ENCODE results near the gene GRIN3B.
"Not testable (repeated sequence)": the region's sequence is repeated elsewhere in the genome, so short reads cannot be mapped to it uniquely, and the experiment has no call there.

The GRIN3B gene

DNA sequence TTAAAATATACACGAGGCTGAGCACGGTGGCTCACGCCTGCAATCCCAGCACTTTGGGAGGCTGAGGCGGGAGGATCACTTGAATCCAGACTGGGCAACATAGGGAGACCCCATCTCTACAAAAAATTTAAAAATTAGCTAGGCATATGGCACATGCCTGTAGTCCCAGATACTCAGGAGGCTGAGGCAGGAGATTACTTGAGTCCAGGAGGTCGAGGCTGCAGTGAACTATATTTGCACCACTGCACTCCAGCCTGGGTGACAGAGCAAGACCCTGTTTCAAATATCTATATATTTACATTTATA, 23.6 kb downstream of the GRIN3B start:
- DNase-seq = not testable (repeated sequence)

DNA sequence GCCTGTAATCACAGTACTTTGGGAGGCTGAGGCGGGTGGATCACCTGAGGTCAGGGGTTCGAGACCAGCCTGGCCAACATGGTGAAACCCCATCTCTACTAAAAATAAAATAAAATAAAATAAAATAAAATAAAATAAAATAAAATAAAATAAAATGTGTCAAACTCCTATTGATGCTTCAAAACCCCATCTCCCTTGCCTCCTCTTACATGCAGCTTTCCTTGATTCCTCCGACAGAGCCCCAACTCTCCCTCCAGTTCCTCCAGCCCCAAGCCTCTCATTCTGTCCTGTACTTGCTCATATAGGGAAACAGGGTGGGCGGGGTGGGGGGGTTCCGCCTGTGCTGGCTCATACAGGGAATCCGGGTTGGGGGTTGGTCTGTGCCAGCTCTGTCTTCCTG, 24.9 kb downstream of the GRIN3B start:
- DNase-seq = not testable (repeated sequence)

DNA sequence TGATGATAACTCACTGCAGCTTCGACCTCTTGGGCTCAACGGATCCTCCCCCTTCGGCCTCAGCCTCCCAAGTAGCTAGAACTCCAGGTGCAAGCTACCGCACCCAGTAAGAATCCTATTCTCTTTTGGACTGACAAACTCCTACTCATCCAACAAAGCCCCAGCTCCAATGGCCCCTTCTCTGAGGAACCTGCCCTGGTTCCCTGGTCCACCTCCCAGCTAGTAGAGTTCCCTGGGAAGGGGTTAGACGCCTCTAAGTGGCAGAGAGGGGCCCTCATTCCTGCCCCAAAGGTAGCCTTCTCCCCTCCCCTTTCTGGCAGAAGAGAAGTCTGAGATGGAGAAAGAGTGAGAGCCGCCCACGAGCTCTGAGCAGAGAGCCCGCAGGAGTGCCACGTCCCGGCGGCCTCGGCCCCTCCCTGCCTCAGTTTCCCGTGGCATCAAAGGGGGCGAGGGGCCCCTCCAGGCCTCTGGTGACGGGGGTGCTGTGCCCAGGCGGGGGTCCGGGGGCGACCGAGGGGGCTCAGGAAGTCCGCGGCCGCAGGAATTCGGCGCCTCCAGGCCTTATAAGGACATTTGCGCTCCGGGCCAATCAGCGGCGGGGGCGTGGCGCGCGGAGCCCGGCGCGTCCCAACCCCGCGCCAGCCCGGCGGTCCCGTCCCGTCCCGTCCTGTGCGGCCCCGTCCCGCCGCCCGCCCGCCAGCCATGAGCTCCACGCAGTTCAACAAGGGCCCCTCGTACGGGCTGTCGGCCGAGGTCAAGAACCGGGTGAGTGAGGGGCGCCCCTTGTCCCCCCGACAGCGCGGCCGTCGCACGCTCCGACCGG, 26.0 kb downstream of the GRIN3B start, which contains the start of gene CNN2:
TSS of gene CNN2 (plus strand) at position 649 of the 823 bp plus-strand sequence. CDS start at position 703, 54 bp downstream.
- peak; percentile 91 for DNase-seq

DNA sequence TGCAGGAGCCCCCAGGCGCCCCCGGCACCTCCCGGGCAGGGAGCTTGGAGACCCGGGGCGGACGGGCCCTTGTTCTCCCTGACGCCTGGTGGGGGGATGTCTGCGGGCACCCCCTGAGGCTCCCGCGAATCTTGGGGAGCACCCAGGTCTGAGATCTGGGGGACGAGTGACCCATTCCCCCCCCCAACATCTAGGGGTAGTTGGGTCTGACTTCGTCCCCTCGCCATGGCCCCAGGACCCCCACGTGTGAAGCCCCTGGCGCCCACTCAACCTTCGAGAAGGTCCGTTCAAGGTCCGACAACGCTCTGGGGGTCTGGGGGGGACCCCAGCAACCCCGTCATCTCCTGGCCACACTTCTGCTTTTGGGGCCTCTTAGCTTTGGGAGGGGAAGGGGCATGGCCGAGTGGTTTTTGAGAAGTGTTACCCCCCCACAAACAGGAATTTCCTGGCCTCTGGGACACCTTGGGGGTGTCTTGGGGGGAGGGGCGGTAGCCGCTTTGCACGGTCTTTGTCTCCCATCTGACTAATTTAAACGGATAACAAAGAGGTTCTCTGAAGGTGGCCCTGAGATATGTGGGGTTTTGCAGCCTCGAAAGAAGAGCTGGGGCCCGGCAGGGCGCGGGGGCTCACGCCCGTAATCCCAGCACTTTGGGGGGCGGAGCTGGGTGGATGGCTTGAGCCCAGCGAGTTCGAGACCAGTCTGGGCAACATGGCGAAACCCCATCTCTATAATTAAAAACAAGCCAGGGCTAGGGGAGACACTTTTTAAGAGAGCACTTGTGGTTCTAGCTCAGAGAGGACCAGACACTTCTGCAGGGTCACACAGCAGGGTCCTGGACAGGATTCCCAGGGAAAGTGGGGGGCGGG, 26.8 kb downstream of the GRIN3B start:
- peak; percentile 37 for DNase-seq

DNA sequence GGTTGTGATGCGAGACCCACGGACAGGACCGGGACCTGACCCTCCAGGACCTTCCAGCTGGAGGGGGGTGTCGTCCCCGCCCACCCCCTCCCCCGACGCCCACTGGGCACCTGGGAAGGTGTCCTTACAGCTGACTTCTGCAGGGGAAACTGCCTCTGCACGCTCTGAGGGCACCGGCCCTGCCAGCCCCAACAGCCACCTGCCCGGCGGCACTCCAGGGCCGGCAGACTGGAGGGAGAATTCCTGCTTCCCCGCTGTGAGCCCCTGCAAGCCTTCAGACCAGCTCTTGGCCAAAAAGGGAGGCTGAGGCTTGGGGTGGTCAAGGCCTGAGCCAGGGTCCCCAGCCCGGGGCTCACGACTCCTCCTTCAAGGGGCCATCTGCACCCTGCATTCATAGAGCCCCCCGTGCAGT, 27.4 kb downstream of the GRIN3B start:
- DNase-seq = peak; percentile 68

DNA sequence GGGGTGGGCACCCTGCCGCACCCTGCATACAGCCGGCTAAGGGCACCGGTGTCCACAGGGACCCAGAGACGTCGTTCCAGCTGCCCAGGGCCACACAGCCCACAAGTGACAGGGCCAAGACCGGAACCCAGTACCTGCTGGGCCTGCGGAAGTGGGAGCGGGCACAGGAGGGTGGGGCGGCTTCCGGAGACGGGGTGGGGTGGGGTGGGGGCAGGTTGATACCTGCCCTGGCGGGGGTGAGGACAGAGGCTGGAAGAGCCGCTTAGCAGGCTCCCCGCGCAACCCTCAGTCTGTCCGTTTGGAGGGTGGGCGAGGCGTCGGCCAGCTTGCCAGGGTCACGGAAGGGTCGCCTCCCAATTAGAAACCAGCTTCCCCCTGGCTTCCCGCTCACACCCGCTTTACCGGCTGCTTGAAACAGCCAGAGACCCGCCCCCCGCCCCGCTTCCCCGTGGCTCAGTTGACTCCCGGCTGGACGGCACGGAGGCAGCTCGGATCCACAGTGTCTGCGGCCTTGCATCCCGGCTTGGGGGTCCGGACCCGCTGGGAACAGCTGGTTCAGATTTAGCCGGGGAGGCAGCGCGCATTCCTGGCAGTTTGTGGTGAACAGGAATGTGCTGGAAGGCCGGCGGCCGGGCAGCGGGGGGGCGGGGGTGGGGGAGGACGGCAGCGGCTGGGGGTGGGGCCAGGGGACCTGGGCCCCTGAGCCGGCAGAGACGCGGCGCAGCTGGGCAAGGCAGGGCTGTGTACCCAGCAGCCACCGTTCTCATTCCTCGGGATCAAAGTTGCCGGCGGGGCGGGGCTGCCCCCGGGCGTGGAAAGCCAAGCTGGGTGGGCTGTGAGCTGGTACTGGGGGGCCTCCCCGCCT, 28.1 kb downstream of the GRIN3B start:
- DNase-seq = peak; percentile 84

DNA sequence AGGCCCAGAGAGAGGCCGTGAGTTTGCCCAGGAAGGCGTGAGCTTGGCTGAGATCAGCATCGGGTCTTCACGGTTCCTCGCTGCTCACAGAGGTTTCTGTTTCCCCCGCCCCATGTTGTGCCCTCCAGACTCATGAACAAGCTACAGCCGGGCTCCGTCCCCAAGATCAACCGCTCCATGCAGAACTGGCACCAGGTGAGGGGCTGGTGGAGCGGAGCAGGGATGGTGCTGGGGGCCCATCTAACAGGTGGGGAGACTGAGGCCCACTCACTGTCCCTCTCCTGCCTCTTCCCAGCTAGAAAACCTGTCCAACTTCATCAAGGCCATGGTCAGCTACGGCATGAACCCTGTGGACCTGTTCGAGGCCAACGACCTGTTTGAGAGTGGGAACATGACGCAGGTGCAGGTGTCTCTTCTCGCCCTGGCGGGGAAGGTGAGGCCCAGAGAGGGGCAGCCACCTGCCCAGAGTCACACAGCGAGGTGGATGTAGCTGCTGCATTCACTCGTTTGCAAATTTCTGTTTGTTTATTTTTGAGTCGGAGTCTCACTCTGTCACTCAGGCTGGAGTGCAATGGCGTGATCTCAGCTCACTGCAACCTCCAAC, 32.1 kb downstream of the GRIN3B start:
- DNase-seq = no peak

DNA sequence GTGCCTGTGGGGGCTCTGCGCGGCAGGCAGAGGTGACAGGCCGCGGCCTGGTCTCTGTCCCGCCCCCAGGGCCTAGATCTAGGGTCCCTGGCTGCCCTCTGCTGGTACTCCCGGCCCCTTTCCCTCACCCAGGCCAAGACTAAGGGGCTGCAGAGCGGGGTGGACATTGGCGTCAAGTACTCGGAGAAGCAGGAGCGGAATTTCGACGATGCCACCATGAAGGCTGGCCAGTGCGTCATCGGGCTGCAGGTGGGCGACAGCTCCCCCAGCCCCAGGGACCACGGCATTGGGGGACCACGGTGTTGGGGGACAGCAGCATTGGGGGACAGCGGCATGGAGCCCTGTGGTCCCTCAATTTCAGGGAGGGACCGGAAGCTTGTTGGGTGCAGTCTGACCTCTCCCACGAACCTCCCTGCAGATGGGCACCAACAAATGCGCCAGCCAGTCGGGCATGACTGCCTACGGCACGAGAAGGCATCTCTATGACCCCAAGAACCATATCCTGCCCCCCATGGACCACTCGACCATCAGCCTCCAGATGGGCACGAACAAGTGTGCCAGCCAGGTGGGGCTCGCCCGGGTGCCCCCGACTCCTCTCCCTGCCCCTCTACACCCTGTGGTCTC, 35.9 kb downstream of the GRIN3B start:
- no peak for DNase-seq

DNA sequence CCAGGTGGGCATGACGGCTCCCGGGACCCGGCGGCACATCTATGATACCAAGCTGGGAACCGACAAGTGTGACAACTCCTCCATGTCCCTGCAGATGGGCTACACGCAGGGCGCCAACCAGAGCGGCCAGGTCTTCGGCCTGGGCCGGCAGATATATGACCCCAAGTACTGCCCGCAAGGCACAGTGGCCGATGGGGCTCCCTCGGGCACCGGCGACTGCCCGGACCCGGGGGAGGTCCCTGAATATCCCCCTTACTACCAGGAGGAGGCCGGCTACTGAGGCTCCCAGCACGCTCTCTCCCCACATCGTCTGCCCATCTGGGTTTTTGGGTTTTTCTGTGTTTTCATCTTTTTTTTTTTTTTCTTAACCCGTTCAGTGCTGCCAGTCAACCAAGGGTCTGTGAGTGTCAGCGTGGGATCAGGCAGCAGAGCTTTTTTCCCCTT, 37.4 kb downstream of the GRIN3B start:
- DNase-seq = no peak

DNA sequence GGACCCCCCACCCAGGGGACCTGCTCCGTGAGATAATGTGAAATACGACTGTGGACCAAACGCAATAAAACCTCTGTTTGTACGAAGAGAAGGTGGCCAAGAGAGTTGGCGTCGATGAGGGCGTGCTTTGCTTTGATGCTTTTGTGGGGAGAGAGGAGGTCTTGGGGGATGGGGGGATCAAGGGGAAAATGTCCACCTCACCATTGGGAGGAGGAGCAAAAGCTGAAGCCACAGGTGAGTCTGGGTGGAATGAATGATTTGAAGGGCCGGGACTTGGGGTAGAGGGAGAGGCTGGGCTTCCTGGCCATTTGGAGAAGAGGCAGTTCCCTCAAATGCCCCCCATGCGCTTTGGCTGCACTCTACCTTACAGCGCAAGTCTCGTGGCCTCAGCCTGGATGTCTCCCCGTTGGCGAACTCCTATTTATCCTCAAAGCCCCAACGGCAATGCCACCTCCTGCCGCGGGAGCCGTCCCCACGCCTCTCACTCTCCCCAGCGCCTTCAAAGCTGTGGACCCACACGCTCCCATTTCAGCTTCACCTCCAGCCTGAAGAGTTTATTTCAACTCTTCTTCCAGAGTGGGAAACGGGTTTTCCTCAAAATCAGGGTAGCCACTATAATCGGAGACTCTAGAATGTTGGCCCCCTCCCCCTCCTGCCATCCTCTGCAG, 38.9 kb downstream of the GRIN3B start:
- no peak for DNase-seq

DNA sequence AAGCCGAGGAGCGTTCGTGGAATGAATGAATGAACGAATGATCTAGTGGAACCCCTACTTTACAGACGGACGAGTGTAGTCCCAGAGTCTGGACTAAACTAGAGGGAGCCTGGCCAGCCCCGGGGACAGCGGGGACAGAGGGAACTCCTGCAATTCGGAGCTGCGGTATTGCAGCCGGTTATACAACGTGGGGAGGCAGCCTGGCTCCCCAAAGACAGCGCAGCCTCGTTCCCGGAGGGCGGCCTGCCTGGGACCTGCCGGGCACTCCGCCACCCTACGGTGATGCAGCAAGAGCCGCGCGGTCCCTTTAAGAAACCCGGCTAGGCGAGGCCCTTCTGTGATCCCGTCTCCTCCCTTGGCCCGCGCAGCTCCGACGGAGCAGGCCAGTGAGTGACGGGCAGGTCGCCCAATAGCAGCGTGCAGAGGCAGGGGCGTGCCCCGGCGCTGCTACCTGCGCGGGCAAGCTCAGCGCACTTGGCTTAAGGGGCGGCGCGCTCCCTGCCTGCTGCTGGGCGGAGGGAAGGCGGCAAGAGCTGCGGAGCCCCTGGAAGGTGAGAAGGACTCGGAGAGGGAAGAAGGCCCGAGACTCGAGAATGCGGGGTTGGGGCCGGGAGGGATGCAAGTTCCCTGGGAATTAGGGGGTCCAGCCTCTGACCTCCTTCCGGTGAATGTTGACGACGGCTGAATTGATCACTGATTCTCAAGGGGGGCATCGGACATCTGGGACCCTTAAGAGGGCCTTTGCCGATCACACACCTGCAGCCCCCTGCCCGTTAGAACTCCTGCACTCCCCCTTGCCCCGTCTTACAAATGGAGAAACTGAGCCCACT, 39.6 kb downstream of the GRIN3B start, which contains the start of gene ABCA7:
TSS of gene ABCA7 (plus strand) at position 462 of the 830 bp plus-strand sequence. CDS start 1,255 bp downstream, outside the sequence.
- peak; percentile 88 for DNase-seq

DNA sequence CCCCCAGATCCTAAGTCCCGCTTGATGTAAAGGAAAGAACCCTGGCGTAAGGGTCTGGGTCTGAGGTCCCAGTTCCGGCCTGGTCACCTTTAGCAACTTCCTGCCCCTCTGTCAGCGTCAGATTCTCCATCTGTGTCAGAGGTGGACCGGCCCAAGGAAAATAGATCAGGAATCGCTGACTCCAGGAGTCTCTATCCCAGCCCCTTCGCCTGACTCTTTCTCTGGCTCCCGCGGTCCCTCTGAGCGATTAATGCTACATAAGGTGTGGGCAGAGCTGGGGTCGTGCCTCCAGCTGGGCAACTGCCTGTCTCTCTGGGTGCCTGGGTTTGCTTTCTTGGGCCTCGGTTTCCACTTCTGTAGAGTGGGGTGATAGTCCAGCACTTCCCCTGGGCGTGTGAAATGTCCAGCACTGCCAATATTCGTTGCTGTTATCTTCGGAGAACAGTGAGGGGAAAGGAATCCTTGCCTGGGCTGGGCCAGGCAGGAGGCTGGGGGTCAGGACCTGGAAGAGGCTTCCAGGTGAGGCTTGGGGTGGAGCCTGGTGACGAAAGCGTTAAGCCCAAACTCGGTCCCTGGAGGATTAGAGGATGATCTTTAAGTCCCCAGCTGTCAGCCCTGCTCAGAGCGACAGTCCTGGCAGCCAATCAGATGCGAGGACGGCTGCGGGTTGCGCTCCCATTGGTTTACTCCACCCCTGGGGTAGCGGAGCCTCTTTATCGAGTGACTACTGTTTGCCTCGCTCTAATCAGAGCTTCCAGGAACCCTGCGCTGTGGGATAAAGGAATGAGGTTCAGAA, 40.5 kb downstream of the GRIN3B start:
- DNase-seq = peak; percentile 98

DNA sequence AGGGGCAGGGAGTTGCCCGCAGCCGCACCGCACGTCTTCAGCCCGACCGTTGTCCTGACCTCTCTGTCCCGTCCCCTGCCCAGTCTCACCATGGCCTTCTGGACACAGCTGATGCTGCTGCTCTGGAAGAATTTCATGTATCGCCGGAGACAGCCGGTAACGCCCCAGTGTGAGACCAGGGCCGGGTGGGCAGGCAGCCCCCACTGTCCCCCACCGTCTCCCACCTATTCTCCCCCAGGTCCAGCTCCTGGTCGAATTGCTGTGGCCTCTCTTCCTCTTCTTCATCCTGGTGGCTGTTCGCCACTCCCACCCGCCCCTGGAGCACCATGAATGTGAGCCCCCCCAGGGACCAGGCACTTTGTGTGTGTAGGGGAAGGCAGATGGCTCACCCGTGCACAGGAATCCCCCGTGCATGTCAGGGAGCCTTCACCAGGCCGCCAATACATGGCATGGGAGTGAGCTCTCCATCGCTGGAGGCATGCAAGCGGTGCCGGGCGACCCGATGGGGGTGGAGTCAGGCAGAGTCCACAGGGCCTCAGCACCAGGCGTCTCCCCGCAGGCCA, 41.1 kb downstream of the GRIN3B start:
- DNase-seq = no peak

DNA sequence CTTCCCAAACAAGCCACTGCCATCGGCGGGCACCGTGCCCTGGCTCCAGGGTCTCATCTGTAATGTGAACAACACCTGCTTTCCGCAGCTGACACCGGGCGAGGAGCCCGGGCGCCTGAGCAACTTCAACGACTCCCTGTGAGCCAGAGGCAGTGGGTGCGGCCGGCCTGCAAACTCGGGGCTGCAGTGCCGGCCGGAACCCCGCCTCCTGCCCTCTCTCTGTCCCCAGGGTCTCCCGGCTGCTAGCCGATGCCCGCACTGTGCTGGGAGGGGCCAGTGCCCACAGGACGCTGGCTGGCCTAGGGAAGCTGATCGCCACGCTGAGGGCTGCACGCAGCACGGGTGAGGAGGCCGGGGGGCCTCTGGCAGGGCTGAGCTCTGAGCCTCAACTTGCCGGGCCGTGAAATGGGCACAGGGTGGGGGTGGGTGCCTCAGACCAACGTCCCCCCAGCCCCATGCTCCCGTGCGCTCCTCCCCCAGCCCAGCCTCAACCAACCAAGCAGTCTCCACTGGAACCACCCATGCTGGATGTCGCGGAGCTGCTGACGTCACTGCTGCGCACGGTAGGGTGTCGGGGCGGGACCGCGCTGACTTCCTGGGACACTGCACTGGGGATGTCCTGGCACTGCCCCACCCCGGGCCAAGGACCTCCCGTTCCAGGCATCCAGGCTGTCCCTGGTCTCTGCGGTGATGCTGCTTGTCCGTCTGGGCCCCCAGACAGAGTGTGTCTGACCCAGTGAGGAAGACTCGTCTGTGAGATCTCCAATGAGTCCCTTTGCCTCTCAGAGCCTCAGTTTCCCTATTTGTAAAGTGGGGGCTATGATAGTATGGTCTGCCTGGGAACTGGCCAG, 41.8 kb downstream of the GRIN3B start:
- no peak for DNase-seq

DNA sequence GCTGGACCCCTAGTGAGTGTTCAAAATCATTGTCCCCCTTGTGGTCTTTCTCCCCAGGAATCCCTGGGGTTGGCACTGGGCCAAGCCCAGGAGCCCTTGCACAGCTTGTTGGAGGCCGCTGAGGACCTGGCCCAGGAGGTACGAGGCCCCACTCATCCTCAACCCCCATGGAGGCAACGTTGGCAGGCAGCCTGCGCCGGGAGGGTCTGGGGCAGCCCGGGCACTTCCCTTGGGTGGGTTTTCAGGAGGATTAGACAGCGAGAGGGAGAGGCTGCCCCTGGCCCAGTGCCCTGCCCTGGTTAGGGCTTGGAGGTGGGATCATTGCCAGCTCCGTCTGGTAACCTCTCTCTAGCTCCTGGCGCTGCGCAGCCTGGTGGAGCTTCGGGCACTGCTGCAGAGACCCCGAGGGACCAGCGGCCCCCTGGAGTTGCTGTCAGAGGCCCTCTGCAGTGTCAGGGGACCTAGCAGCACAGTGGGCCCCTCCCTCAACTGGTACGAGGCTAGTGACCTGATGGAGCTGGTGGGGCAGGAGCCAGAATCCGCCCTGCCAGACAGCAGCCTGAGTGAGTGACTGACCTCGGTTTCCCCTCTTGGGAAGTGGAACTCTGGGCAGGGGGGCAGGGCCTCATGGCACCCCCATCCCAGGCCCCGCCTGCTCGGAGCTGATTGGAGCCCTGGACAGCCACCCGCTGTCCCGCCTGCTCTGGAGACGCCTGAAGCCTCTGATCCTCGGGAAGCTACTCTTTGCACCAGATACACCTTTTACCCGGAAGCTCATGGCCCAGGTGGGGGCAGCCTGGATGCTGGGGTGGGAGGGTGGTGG, 42.7 kb downstream of the GRIN3B start:
- no peak for DNase-seq

DNA sequence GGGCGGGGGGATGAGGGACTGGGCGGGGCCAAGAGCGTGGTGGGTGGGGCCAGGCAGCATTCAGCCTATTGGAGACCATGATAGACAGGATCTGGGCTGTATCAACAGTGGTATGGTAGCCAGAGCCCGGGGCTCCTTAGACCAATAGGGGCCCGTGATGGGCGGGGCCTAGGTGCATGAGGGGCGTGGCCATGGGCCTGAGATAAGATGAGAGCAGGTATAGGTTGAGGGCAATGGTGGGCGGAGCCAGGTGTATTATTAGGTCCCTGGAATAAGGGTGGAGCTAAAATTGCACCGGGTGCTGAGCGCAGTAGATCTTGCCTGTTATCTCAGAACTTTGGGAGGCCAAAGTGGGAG, 45.0 kb downstream of the GRIN3B start:
- peak; percentile 85 for DNase-seq

DNA sequence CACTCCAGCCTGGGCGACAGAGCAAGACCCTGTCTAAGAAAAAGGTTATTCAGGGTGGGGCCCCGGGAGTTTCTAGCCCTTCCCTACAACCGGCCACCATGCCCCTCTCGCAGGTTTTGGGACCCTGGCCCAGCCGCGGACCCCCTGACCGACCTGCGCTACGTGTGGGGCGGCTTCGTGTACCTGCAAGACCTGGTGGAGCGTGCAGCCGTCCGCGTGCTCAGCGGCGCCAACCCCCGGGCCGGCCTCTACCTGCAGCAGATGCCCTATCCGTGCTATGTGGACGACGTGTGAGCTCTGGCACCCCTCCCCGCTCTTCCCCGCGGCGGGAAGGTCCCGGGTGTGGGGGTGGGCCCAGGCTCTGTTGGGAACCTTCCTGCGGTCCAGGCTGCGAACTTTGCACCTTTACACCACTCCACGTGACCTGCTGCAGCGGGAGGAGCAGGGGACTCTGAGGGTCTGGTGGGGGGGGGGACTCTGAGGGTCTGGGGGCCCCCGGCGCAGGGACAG, 46.0 kb downstream of the GRIN3B start:
- no peak for DNase-seq

Data from 8988T (cell line).